GM18868 (cell line): ENCODE data around the gene SNX1.
A peak's percentile ranks its signal among the peaks of the same experiment; 100 is the strongest.
"Not testable (repeated sequence)": the region's sequence is repeated elsewhere in the genome, so short reads cannot be mapped to it uniquely, and the experiment has no call there.

ENCODE experiments used
- ATAC-seq: cut with Tn5 transposase; IDR thresholded peaks from one replicate; pipeline ENCODE4 v1.9.1; 2021; ENCODE audit warnings: mild to moderate bottlenecking, moderate library complexity; ENCODE audit not compliant: unreplicated experiment

The SNX1 gene

DNA sequence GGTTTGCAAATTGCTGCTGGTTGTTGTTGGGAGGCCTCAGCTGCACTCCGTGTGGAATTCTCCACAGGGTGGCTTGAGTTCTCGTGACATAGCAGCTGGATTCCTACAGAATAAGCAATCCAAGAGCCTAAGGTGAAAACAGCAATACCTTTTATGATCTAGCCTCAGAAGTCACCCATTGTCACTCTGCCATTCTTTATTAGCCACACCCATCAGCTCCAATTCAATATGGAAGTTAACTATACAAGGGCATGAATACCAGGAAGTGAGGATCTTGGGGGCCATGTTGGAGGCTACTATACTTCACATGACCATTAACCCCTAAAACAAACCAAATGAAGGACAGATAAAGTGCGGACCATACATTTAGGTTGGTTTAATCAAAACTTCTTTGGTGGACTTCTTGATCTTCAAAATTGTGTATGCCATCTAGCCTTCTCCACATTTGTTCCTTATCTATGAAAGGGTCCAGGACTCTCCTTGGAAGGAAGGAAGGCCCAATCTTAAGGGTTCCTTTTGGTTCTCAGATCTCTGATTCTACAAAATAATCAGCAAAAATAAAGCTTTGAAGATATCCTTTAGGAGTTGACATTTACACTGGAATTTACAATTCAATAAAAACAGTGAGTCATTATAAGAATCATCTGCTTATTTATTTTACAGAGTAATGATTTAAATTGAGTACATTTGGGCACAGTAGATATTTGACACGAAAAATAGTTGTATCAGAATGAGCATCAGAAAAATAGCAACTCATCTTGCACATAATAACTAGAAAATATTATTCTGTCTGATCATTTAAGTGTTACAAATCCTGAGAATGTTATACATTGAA lies 23.6 kb upstream of the SNX1 start:
- ATAC-seq = no peak

DNA sequence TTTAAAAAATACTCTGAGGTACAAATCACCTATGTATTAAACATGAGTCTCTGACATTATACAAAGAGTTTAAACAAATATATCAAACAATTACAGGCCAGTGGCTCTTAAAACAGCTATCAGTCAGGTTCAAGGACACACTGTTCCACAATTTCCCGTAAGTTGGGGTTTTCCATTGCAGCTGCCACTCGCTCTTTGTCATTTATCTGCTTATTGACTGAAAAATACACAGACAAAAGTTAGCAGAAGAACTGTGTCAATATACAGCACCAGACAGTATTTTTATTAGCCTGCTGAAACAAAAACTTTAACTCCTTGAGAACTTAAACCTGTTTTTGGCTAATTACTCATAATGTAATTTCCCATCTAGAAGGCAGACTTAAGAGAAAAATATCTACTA lies 23.0 kb upstream of the SNX1 start:
- no peak for ATAC-seq

GRCh38 chr15:64073496-64073895 lies 22.3 kb upstream of the SNX1 start:
- not testable (repeated sequence) for ATAC-seq

- no peak for ATAC-seq
Measured at GRCh38 chr15:64082757-64083156, 13.0 kb upstream of the SNX1 start.

DNA sequence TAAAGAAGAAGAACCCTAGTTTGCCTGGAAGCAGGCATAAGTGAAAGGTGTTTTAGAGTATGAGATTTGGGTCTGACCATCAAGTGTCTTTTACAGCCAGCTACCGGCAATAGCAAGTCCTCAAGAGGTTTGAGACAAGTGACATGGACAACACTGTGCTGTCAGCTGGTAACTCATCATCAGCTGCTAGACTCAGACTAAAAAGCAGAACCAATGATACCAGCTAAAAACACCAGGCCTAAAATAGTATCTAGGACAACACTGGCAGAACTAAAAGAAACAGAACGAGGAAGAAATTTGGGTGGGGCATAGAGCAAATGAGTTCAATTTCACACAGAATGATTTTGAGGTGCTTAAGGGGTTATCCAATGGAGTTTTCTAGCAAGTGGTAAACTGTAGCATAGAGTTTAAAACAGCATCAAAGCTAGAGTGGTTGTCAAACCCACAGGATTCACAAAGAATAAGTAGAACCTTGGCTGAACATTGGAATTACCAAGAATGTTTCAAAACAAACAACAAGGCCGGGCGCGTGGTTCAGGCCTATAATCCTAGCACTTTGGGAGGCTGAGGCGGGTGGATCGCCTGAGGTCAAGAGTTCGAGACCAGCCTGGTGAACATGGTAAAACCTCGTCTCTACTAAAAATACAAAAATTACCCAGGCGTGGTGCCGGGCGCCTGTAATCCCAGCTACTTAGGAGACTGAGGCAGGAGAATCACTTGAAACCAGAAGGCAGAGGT lies 6.1 kb upstream of the SNX1 start:
- ATAC-seq = peak; percentile 26

DNA sequence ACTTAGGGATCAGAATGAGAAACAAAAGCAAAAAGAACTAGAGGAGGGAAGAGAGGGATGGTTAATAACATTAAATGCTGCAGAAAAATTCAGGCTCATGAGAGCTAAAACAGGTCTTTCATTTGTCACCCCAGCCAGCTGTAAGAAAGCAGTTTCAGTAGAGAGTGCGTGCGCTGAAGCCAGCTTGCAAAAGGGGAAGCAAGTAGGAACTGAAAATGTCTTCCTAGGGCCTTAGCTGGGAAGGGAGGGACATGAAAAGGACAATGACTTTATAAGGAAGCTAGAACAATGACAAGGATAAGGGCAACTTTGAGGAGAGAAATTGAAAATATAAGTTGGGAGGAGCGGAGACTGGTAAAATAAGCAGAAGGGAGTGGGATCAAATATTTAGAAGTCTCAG lies 5.3 kb upstream of the SNX1 start:
- ATAC-seq = no peak

DNA sequence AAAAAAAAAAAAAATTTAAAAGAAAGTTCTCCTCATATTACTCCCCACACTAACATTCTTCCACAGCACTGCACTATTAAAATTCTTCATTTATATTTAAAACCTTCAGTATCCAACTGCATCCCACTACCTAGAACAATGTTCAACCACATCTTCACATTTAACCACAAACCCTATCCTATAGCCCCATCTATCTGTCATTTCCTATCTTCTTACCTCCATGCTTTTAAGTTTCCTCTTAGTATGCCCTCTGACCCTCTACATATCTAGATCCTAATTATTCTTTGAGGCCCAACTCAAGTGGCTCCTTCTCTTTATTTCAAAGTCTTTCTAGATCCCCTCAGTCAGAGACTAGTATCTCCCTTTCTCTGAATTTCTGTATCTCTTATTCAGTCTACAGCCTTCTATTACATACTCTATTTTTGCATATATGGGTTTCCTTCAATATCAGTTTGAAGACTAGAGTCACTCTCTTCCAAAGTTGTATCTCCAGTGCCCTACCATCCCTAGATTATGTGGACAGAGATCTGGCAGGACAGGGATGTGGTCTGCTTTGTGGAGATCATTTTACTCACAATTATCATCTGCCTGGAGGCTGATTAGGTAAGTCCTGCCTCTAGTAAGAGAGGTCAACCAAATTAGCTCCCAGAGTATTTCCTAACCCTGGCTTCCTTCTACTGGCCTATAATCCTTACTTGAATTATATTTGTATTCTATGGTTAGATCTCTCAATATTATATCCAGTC lies 3.5 kb upstream of the SNX1 start:
- ATAC-seq = no peak

GRCh38 chr15:64092864-64093626 lies 2.7 kb upstream of the SNX1 start:
- no peak for ATAC-seq

GRCh38 chr15:64093627-64094417 lies 2.0 kb upstream of the SNX1 start, which contains the start of gene CIAO2A:
Gene CIAO2A, minus strand, starts transcription at chr15:64093838. Its CDS starts 70 bp downstream, at chr15:64093768.
- peak; percentile 66 for ATAC-seq

DNA sequence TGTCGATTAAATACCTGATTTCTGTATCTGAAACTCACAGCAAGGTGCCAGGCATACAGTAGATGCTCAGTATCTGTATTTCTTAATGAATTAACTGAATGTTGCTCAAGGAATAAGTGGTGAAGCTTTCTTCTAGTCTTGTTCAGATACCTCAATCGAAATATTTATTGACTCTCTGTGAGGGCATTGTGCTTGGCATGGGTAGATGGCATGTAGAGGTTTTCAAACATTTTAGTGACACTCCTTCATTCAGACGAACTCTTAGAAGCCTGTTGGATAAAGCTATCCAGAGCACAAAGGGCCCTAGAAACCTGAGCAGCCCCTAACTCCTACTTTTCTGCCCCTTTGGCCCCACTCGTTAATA lies 369 bp upstream of the SNX1 start:
- no peak for ATAC-seq

DNA sequence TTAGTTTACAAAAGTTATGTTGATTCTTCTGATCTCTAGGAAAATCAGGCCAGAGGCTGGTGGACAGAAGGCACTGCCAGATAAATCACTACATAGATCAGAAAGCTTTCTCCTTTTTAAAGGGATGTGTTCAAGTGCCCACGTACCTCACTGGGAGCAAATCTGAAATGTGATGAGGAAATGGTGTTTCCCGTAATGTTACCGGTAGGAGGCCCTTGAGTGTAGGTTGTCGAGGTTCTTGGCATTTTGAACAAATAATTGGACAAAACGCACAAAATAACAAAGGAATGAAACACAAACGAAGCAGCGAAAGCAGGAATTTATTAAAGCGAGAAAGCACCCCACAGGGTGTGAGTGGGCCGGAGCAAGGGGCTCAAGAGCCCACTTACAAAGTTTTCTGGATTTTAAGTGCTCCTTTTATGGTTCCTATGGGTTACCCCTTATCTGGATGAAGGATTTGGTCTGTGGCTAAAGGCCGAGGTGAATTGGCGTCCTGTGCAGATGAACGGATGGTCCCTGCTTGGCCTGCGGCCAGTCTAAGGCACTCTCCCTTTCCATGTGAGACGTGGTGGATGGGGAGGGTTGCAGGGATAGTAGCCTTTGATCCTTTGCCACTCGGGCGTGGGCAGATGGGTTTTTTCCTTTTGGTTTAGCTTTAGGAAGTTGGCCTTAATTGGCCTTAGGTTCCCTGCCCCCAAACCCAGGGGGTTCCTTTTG lies 1.0 kb downstream of the SNX1 start:
- ATAC-seq = no peak

DNA sequence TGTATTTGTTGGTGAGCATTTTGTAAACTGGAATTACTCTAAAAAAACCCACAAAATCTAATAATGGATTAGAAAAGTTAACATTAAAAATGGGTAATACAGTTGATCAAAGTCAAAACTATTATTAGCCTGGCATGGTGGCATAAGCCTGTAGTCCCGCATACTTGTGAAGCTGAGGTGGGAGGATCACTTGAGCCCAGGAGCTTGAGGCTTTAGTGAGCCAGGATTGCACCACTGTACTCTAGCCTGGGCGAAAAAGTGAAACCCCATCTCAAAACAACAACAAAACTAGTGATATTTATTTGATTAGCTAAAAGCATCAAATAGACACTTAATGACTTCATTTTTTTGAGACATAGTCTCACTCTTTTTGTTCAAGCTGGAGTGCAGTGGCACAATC lies 3.6 kb downstream of the SNX1 start:
- ATAC-seq = no peak

- no peak for ATAC-seq
Measured at GRCh38 chr15:64100958-64101357, 5.2 kb downstream of the SNX1 start.

DNA sequence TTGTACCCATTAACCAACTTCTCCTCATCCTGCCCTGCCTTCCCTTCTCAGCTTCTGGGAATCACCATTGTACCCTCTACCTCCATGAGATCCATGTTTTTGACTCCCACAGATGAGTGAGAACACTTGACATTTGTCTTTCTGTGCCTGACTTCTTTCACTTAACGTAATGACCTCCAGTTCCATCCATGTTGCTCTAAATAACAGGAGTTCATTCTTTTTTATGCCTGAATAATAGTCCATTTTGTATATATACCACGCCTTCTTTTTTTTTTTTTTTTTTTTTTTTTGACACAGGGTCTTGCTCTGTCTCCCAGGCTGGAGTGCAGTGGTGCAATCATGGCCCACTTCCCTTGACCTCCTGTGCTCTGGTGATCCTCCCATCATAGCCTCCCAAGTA lies 6.7 kb downstream of the SNX1 start:
- ATAC-seq = no peak

DNA sequence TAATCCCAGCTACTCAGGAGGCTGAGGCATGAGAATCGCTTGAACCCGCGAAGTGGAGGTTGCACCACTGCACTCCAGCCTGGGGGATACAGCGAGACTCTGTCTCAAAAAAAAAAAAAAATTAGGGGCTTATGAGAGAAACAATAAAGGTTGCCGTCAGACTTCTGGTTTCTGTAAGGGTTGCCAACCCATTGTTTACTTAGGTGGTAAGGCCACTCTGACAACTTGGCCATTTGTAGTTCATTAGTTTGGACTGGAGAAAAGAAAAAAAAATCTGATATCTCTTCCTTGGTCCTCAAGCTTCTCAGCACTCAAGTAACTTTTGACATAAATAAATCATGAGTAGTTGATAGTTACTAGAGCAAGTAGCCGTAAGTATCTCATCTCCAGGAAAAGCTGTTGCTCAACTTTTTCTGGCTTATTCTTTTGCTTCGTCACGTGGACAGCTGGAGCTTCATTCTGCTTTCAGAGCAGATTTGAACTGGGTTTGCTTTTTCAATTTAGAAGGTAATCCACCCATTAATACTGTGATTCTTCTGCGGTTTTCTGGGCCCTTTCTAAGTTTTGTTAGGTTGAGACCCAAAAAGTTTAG lies 9.4 kb downstream of the SNX1 start:
- ATAC-seq = no peak

DNA sequence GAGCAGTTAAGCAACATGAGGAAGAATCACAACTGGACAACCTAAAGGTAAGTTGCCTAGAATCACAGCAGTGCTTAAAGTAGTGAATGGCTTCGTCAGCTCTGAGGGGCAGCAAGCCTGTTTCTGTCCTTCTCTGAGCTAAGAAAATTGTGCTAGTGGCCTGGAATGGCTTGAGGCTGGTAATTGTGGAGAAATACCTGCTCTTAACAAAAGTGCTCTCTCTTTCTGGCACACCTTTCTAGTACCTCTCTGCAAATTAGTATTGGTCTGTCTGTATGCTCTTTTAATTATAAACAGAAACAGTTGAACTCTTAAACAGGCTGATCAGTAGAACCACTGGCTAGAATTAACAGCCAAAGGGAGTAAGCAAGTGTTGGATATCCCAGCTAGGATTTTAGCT lies 11.6 kb downstream of the SNX1 start:
- ATAC-seq = no peak

DNA sequence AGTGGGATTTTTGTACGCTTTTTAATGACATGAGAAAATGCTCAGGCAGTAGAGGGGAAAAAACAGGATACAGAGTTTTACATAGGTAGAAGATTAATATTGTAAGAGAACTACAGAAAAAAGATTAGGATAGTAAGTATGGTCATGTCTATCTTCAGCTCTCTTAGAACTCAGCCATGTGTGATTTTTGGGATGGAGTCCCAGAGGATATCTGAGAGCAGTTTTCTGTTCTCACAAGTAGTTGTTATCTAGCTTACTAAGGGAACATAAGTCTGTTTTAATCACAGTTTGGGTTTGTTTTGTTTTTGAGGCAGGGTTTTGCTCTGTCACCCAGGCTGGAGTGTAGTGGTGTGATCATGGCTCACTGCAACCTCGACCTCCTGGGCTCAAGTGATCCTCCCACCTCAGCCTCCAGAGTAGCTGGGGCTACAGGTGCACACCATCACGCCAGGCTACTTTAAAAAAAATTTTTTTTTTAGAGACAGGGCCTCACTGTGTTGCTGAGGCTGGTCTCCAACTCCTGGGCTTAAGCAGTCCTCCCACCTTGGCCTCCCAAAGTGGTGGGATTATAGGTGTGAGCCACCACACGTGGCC lies 14.4 kb downstream of the SNX1 start:
- not testable (repeated sequence) for ATAC-seq

- peak; percentile 53 for ATAC-seq
Measured at GRCh38 chr15:64110950-64111678, 15.3 kb downstream of the SNX1 start.
